ENCODE data around the gene GIPR.

DNA sequence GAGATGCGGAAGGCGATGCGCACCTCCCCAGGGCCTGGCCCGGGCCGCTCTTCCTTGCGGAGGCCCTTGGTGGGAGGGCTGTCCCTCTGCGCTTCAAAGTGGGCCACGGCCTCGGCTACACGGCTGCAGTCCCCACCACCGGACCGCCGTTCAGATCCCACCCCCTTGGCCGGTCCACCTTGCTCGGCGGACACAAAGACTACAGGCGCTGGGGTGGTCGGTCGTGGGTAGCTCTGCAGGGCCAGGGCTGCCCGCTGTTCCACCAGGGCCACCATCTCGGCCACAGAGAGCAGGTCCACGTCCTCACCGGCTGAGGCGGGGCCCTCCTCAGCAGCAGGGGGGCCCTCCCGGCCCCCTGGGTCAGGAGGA lies 44.7 kb downstream of the GIPR start:
- TF ChIP-seq, protein P1, sequence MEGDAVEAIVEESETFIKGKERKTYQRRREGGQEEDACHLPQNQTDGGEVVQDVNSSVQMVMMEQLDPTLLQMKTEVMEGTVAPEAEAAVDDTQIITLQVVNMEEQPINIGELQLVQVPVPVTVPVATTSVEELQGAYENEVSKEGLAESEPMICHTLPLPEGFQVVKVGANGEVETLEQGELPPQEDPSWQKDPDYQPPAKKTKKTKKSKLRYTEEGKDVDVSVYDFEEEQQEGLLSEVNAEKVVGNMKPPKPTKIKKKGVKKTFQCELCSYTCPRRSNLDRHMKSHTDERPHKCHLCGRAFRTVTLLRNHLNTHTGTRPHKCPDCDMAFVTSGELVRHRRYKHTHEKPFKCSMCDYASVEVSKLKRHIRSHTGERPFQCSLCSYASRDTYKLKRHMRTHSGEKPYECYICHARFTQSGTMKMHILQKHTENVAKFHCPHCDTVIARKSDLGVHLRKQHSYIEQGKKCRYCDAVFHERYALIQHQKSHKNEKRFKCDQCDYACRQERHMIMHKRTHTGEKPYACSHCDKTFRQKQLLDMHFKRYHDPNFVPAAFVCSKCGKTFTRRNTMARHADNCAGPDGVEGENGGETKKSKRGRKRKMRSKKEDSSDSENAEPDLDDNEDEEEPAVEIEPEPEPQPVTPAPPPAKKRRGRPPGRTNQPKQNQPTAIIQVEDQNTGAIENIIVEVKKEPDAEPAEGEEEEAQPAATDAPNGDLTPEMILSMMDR (IDR thresholded peaks at IDR 0.05) = no peak
- TF ChIP-seq POLR2A (IDR thresholded peaks at IDR 0.05) = no peak

All from vagina (tissue), 2 donors.